Astrocyte of the cerebellum (primary cell): ENCODE data around the gene HOXA6.

Experiments used
- DNase-seq: peaks from one replicate; pipeline ENCODE4 v3.0.0-alpha.2; 2011; ENCODE audit warnings: low read depth
- H3K4me3 ChIP-seq: 2 replicates; pipeline ENCODE4 v1.5.1; 2011; ENCODE audit warnings: mild to moderate bottlenecking, low read depth, low read length, moderate library complexity
- in situ Hi-C: cut with HindIII; loops from 2 replicates; pipeline ENCODE4 v1.10.0; 2017; ENCODE audit warnings: low sequenced_read_pairs
- TF ChIP-seq, protein P1 (sequence below): IDR thresholded peaks from 2 replicates; pipeline ENCODE4 v1.5.1; 2012; ENCODE audit warnings: low read length, low read depth, moderate library complexity, mild to moderate bottlenecking; ENCODE audit errors: missing control alignments

Gene HOXA6

GRCh38 chr7:27172315-27172774, 24.8 kb upstream of the HOXA6 start:
- in situ Hi-C loops, result loop anchor here (25.0 kb wide), 1 partner anchor 1010 kb away; the partner anchor contains the start of gene NFE2L3
- DNase-seq, result no peak
- H3K4me3 ChIP-seq, result no peak overlapping the region

DNA sequence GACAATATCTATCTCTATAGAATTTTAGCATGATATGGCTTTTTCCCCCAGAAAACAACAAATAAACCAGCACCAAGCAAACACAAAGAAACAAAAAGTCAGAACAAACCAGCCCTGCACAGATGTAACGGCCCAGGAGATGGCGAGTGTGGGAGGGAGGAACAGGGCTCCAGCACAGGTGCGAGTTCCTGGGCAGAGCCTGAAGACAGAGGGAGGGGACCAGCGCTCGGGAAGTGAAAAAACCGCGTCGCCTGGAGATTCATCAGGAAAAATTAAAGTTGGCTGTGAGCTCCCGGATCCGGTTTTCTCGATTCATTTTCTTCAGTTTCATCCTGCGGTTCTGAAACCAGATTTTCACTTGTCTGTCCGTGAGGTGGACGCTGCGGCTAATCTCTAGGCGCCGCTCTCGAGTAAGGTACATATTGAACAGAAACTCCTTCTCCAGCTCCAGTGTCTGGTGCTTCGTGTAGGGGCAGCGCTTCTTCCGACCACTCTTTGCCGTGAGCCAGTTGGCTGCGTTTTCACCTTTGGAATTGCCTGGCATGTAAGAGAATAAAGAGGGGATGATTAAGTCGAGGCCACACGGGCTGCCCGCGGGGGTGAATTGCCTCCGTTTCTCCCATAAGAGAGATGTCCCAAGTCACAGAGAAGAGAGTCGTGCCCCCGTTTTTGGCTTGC, 24.2 kb upstream of the HOXA6 start:
- in situ Hi-C loops, result loop anchor here (25.0 kb wide), 1 partner anchor 1009 kb away; the partner anchor contains the start of gene NFE2L3
- TF ChIP-seq, protein P1, sequence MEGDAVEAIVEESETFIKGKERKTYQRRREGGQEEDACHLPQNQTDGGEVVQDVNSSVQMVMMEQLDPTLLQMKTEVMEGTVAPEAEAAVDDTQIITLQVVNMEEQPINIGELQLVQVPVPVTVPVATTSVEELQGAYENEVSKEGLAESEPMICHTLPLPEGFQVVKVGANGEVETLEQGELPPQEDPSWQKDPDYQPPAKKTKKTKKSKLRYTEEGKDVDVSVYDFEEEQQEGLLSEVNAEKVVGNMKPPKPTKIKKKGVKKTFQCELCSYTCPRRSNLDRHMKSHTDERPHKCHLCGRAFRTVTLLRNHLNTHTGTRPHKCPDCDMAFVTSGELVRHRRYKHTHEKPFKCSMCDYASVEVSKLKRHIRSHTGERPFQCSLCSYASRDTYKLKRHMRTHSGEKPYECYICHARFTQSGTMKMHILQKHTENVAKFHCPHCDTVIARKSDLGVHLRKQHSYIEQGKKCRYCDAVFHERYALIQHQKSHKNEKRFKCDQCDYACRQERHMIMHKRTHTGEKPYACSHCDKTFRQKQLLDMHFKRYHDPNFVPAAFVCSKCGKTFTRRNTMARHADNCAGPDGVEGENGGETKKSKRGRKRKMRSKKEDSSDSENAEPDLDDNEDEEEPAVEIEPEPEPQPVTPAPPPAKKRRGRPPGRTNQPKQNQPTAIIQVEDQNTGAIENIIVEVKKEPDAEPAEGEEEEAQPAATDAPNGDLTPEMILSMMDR, result no peak
- DNase-seq, result no peak
- H3K4me3 ChIP-seq, result no peak overlapping the region

More at GRCh38 chr7:27172315-27172774, 24.8 kb upstream of the HOXA6 start:
- TF ChIP-seq, protein P1, result no peak

DNA sequence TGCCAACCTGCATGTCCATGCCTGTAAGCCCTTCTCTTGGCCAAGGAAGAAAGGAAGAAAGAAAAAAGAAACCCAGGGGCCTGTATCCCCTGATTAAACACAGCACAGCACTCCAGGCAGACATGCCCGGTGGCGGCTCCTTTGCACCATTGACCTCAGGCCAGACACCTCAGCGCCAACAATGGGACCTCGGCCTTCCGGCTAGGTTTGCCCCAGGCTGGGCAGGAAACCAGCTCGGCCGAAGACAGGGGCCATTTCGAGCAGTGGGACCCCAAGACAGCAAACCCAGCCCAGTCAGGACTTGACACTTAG, 23.7 kb upstream of the HOXA6 start:
- no peak for DNase-seq
- TF ChIP-seq, protein P1, result no peak
- no peak overlapping the region for H3K4me3 ChIP-seq
- in situ Hi-C loops, result loop anchor here (25.0 kb wide), 1 partner anchor 1009 kb away; the partner anchor contains the start of gene NFE2L3

- TF ChIP-seq, protein P1, result no peak
- H3K4me3 ChIP-seq, result no peak overlapping the region
- in situ Hi-C loops, result loop anchor here (25.0 kb wide), 1 partner anchor 1008 kb away; the partner anchor contains the start of gene NFE2L3
- no peak for DNase-seq
Observed at GRCh38 chr7:27170426-27171324, 23.1 kb upstream of the HOXA6 start.

GRCh38 chr7:27169658-27170425, 22.3 kb upstream of the HOXA6 start:
- TF ChIP-seq, protein P1, result no peak
- in situ Hi-C loops, result loop anchor here (25.0 kb wide), 1 partner anchor 1008 kb away; the partner anchor contains the start of gene NFE2L3
- no peak for DNase-seq
- H3K4me3 ChIP-seq, result no peak overlapping the region

DNA sequence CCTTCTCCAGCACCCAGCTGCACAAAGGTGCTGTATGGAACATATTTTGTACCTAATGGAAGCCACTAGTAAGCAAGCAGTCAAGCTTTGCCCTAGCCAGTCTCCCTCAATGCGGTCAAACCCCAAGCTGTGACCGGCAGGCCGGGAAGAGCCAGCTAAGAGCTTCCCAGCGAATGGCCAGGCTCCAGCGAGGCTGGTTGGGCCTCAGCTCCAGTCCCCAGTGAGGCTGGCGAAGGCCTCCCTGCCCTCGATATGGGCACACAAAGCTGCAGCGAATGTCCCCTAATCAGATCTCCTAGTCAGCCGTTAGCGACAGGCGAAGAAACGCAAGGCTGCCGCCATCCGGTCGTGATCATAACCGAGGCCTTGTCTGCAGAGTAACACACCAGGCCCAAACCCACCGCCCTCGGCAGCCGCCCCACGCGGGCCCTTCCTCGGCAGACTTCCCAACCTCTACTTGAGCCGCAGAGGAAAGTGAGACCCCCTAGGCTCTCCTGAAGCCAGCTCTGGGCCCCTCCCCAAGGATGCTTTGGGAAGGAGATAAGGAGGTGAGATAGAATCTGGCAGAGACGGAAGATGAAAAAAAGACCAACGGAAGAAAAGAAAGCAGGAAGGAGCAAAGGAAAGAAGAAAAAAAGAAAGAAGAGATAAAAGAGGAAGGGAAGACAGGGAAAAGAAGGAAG, 20.8 kb upstream of the HOXA6 start:
- DNase-seq, result no peak
- in situ Hi-C loops, result loop anchor here (25.0 kb wide), 1 partner anchor 1006 kb away; the partner anchor contains the start of gene NFE2L3
- TF ChIP-seq, protein P1, result no peak
- H3K4me3 ChIP-seq, result no peak overlapping the region
